ENCODE measurements around the gene GAB1.
A peak's percentile ranks its signal among the peaks of the same experiment; 100 is the strongest.

GAB1 gene

DNA sequence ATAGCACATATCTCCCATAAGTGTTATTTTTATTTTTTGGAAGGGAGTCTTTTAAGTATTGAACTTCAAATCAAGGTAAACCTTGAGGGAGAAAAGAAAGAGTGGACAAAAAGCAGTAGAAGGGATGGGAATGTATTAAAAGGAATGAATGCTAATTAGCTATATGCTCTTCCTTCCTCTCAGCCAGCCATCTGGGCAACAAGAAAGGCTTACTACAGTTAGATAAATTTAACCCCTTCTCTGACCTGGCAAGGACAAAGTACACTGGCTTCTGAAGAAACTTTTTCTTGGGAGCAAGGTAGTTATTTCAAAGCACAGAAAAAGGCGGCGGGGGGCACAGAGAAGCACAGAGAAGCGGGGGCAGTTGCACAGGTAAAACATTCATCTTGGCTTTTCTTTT is 54.6 kb downstream of the GAB1 start (continued):
- no peak for TF ChIP-seq PPARA (CRISPR knock-in tag; IDR thresholded peaks at IDR 0.05; ENCODE audit: borderline replicate concordance)
- TF ChIP-seq, protein P1, sequence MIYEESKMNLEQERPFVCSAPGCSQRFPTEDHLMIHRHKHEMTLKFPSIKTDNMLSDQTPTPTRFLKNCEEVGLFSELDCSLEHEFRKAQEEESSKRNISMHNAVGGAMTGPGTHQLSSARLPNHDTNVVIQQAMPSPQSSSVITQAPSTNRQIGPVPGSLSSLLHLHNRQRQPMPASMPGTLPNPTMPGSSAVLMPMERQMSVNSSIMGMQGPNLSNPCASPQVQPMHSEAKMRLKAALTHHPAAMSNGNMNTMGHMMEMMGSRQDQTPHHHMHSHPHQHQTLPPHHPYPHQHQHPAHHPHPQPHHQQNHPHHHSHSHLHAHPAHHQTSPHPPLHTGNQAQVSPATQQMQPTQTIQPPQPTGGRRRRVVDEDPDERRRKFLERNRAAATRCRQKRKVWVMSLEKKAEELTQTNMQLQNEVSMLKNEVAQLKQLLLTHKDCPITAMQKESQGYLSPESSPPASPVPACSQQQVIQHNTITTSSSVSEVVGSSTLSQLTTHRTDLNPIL (CRISPR knock-in tag; IDR thresholded peaks at IDR 0.05; ENCODE audit: low read depth), result no peak
- no peak for TF ChIP-seq ISL1 (CRISPR knock-in tag; IDR thresholded peaks at IDR 0.05)
- TF ChIP-seq ZFP30 (CRISPR knock-in tag; IDR thresholded peaks at IDR 0.05), result no peak

DNA sequence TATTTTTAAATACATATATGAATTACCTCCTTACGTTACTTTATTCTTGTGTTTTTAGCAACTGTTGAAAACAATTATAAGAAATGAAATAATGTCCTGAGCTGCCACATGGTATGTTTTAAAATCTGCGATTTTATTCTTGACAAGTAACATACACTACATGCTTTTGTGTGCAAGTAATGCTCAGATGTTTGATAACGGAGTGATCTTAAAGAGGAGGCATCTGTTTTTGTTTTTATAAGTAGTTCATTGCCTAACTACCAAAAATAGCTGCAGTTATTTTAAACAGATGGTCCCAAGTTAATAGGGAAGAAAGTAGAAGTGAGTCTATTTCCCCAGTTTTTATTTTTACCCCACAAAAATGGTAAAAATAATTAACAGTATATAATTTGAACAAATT is 55.2 kb downstream of the GAB1 start:
- peak; percentile 90 for ATAC-seq

DNA sequence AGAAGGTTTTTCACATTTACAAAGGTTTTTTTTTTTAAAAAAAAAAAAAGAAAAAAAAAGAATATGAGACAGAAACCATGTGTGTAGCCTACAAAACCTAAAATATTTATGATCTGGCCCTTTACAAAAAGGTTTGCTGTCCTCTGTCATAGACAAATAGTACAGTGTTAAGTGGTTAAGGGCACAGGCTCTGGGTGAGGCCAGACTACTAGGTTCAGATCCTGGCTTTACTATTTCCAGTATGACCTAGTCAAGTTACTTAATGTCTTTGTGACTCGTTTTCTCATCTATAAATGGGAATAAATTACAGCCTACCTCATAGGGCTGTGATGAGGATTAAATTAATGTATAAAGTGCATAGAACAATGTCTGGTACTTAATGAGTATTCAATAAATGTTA is 56.5 kb downstream of the GAB1 start:
- no peak for ATAC-seq

More for the DNA sequence above, 55.2 kb downstream of the GAB1 start:
- TF ChIP-seq ZFP3 (CRISPR knock-in tag; IDR thresholded peaks at IDR 0.05), result no peak
- peak; percentile 95 for TF ChIP-seq ISL1 (CRISPR knock-in tag; IDR thresholded peaks at IDR 0.05)
- TF ChIP-seq CSDC2 (CRISPR knock-in tag; IDR thresholded peaks at IDR 0.05), result no peak
- TF ChIP-seq, protein P2, sequence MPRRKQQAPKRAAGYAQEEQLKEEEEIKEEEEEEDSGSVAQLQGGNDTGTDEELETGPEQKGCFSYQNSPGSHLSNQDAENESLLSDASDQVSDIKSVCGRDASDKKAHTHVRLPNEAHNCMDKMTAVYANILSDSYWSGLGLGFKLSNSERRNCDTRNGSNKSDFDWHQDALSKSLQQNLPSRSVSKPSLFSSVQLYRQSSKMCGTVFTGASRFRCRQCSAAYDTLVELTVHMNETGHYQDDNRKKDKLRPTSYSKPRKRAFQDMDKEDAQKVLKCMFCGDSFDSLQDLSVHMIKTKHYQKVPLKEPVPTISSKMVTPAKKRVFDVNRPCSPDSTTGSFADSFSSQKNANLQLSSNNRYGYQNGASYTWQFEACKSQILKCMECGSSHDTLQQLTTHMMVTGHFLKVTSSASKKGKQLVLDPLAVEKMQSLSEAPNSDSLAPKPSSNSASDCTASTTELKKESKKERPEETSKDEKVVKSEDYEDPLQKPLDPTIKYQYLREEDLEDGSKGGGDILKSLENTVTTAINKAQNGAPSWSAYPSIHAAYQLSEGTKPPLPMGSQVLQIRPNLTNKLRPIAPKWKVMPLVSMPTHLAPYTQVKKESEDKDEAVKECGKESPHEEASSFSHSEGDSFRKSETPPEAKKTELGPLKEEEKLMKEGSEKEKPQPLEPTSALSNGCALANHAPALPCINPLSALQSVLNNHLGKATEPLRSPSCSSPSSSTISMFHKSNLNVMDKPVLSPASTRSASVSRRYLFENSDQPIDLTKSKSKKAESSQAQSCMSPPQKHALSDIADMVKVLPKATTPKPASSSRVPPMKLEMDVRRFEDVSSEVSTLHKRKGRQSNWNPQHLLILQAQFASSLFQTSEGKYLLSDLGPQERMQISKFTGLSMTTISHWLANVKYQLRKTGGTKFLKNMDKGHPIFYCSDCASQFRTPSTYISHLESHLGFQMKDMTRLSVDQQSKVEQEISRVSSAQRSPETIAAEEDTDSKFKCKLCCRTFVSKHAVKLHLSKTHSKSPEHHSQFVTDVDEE (CRISPR knock-in tag; IDR thresholded peaks at IDR 0.05), result peak; percentile 59; the same call in 1 of the 2 replicates
- TF ChIP-seq ZNF8 (CRISPR knock-in tag; IDR thresholded peaks at IDR 0.05), result no peak
- TF ChIP-seq, protein P3, sequence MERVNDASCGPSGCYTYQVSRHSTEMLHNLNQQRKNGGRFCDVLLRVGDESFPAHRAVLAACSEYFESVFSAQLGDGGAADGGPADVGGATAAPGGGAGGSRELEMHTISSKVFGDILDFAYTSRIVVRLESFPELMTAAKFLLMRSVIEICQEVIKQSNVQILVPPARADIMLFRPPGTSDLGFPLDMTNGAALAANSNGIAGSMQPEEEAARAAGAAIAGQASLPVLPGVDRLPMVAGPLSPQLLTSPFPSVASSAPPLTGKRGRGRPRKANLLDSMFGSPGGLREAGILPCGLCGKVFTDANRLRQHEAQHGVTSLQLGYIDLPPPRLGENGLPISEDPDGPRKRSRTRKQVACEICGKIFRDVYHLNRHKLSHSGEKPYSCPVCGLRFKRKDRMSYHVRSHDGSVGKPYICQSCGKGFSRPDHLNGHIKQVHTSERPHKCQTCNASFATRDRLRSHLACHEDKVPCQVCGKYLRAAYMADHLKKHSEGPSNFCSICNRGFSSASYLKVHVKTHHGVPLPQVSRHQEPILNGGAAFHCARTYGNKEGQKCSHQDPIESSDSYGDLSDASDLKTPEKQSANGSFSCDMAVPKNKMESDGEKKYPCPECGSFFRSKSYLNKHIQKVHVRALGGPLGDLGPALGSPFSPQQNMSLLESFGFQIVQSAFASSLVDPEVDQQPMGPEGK (CRISPR knock-in tag; IDR thresholded peaks at IDR 0.05; ENCODE audit: borderline replicate concordance), result no peak
- no peak for TF ChIP-seq BACH2 (CRISPR knock-in tag; IDR thresholded peaks at IDR 0.05; ENCODE audit: borderline replicate concordance)
- peak; percentile 90 for TF ChIP-seq TCF4 (CRISPR knock-in tag; IDR thresholded peaks at IDR 0.05; ENCODE audit: borderline replicate concordance)
- 0 out of 2 replicates have a peak, but pooled peaks have one; percentile 22 for TF ChIP-seq GLIS3 (CRISPR knock-in tag; IDR thresholded peaks at IDR 0.05)
- TF ChIP-seq, protein P1 (CRISPR knock-in tag; IDR thresholded peaks at IDR 0.05; ENCODE audit: low read depth), result peak; percentile 96

GRCh38 chr4:143394739-143395453 is 58.2 kb downstream of the GAB1 start:
- ATAC-seq, result no peak
- TF ChIP-seq ARNTL (CRISPR knock-in tag; IDR thresholded peaks at IDR 0.05; ENCODE audit: borderline replicate concordance, low read depth) (no peak), OSR1 (CRISPR knock-in tag; IDR thresholded peaks at IDR 0.05) (no peak), ZC3H10 (CRISPR knock-in tag; IDR thresholded peaks at IDR 0.05) (no peak), SNAI2 (CRISPR knock-in tag; IDR thresholded peaks at IDR 0.05) (no peak), RARB (CRISPR knock-in tag; IDR thresholded peaks at IDR 0.05) (no peak), CSDC2 (CRISPR knock-in tag; IDR thresholded peaks at IDR 0.05) (no peak), ESRRG (CRISPR knock-in tag; IDR thresholded peaks at IDR 0.05) (no peak), TCF4 (CRISPR knock-in tag; IDR thresholded peaks at IDR 0.05; ENCODE audit: borderline replicate concordance) (no peak), BACH2 (CRISPR knock-in tag; IDR thresholded peaks at IDR 0.05; ENCODE audit: borderline replicate concordance) (no peak)
- TF ChIP-seq, protein P1 (CRISPR knock-in tag; IDR thresholded peaks at IDR 0.05; ENCODE audit: low read depth), result no peak
- TF ChIP-seq, protein P2 (CRISPR knock-in tag; IDR thresholded peaks at IDR 0.05), result no peak

More for the DNA sequence above, 56.5 kb downstream of the GAB1 start:
- TF ChIP-seq ZFP3 (CRISPR knock-in tag; IDR thresholded peaks at IDR 0.05) (no peak), CSDC2 (CRISPR knock-in tag; IDR thresholded peaks at IDR 0.05) (no peak), ESRRG (CRISPR knock-in tag; IDR thresholded peaks at IDR 0.05) (no peak), ISL1 (CRISPR knock-in tag; IDR thresholded peaks at IDR 0.05) (peak; percentile 44; the same call in 1 of the 2 replicates), ZFP30 (CRISPR knock-in tag; IDR thresholded peaks at IDR 0.05) (no peak)
